Measurements from ENCODE around the gene SOCS1. TPM values are rescaled to one million over a fixed set of nuclear protein-coding genes. Genes with fewer than 3 reads are reported as not detected.

SOCS1 gene
- polyA plus RNA-seq, 1 donor from 2014 or later = not detected

DNA sequence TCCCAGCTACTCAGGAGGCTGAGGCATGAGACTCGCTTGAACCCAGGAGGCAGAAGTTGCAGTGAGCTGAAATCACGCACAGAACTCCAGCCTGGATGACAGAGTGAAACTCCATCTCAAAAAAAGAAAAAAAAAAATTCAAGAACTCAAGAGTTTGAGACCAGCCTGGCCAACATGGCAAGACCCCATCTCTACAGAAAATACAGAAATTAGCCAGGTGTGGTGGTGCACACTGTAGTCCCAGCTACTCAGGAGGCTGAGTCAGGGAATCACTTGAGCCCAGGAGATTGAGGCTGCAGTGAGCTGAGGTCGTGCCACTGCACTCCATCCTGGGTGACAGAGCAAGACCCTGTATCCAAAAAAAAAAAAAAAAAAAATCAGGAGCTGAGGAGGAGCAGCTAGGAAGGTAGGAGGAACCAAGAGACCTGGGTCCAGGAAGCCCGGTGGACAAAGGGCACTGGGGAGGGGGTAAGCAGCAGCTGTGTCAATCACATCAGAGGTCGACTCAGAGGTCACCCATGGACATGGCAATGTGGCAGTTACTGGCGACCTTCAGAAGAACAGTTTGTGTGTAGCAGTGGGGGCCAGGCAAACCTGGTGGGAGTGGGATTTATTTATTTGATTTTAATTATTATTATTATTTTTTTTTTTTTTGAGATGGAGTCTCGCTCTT is 36.2 kb upstream of the SOCS1 start:
- Histone ChIP-seq H3K9me3 (ENCODE audit: low read length) (no peaks in the 10 kb centered on the region), H2AFZ (ENCODE audit: low read depth, low read length) (no peak overlapping the region), H3K4me2 (ENCODE audit: low read length) (no peak overlapping the region), H3F3A (ENCODE audit: insufficient read depth, low read length, poor library complexity, severe bottlenecking) (no peaks in the 10 kb centered on the region), H3K9me2 (ENCODE audit: insufficient read depth, low read length) (no peaks in the 10 kb centered on the region), H3K27me3 (ENCODE audit: insufficient read depth, low read depth, low read length) (no peaks in the 10 kb centered on the region), H3K79me2 (replicated peaks; ENCODE audit: insufficient read depth, low read length) (no peaks in the 10 kb centered on the region), H3K9ac (ENCODE audit: low read length) (no peak overlapping the region), H3K27ac (ENCODE audit: low read length) (no peak overlapping the region), H4K20me1 (ENCODE audit: insufficient read depth) (no peaks in the 10 kb centered on the region), H3K4me3 (ENCODE audit: low read length) (no peak overlapping the region), H3K36me3 (ENCODE audit: insufficient read depth, low read length) (no peaks in the 10 kb centered on the region)
- TF ChIP-seq TAF1 (IDR thresholded peaks at IDR 0.05; ENCODE audit: low read depth) (no peak), POLR2AphosphoS5 (IDR thresholded peaks at IDR 0.05) (no peak), SMC3 (conservative IDR thresholded peaks at IDR 0.05; ENCODE audit: poor library complexity) (no peak), EZH2 (IDR thresholded peaks at IDR 0.05; ENCODE audit: borderline replicate concordance, insufficient read depth, low read length, poor library complexity, severe bottlenecking) (no peak), EP300 (conservative IDR thresholded peaks at IDR 0.05; ENCODE audit: poor library complexity, severe bottlenecking) (no peak), RAD21 (conservative IDR thresholded peaks at IDR 0.05) (no peak), REST (IDR thresholded peaks at IDR 0.05; ENCODE audit: borderline replicate concordance) (no peak)
- TF ChIP-seq, protein P1, sequence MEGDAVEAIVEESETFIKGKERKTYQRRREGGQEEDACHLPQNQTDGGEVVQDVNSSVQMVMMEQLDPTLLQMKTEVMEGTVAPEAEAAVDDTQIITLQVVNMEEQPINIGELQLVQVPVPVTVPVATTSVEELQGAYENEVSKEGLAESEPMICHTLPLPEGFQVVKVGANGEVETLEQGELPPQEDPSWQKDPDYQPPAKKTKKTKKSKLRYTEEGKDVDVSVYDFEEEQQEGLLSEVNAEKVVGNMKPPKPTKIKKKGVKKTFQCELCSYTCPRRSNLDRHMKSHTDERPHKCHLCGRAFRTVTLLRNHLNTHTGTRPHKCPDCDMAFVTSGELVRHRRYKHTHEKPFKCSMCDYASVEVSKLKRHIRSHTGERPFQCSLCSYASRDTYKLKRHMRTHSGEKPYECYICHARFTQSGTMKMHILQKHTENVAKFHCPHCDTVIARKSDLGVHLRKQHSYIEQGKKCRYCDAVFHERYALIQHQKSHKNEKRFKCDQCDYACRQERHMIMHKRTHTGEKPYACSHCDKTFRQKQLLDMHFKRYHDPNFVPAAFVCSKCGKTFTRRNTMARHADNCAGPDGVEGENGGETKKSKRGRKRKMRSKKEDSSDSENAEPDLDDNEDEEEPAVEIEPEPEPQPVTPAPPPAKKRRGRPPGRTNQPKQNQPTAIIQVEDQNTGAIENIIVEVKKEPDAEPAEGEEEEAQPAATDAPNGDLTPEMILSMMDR (IDR thresholded peaks at IDR 0.05; ENCODE audit: poor library complexity, severe bottlenecking) = no peak

DNA sequence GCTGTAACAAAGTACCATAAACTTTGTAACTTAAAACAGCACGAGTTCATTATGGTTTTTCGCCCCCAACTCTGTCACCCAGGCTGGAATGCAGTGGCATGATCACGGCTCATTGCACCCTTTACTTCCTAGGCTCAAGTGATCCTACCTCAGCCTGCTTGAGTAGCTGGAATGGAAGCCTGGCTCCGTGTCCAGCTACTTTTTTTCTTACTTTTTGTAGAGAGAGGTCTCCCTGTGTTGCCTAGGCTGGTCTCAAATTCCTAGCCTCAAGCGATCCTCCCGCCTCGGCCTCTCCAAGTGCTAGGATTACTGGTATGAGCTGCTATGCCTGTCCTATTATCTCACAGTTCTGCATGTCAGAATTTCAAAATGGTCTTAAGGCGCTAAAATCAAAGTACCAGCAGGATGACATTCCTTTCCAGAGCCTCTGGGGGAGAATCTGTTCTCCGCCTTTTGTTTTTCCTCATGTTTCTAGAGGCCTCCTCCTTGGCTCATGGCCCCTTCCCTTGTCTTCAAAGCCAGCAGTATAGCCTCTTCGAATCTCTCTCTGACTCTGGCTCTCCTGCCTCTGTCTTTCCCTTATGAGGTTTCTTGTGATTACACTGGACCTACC is 35.2 kb upstream of the SOCS1 start:
- no peaks in the 10 kb centered on the region for H4K20me1 ChIP-seq (ENCODE audit: insufficient read depth)
- no peak overlapping the region for H2AFZ ChIP-seq (ENCODE audit: low read depth, low read length)
- no peak overlapping the region for H3K27ac ChIP-seq (ENCODE audit: low read length)
- H3K36me3 ChIP-seq (ENCODE audit: insufficient read depth, low read length) = no peaks in the 10 kb centered on the region
- no peaks in the 10 kb centered on the region for H3K9me2 ChIP-seq (ENCODE audit: insufficient read depth, low read length)
- H3K9ac ChIP-seq (ENCODE audit: low read length) = no peak overlapping the region
- no peaks in the 10 kb centered on the region for H3K27me3 ChIP-seq (ENCODE audit: insufficient read depth, low read depth, low read length)
- no peaks in the 10 kb centered on the region for H3K9me3 ChIP-seq (ENCODE audit: low read length)
- H3K4me3 ChIP-seq (ENCODE audit: low read length) = no peak overlapping the region
- H3K4me2 ChIP-seq (ENCODE audit: low read length) = no peak overlapping the region
- no peaks in the 10 kb centered on the region for H3K79me2 ChIP-seq (replicated peaks; ENCODE audit: insufficient read depth, low read length)
- no peaks in the 10 kb centered on the region for H3F3A ChIP-seq (ENCODE audit: insufficient read depth, low read length, poor library complexity, severe bottlenecking)
- no peak for TF ChIP-seq SMC3 (conservative IDR thresholded peaks at IDR 0.05; ENCODE audit: poor library complexity)
